Hematopoietic multipotent progenitor cell treated with erythropoietin and hydrocortisone succinate and interleukin-3 and kit ligand, for 17 days (in vitro differentiated cells): ENCODE measurements around the gene BCO2.
"Not testable (repeated sequence)": the region's sequence is repeated elsewhere in the genome, so short reads cannot be mapped to it uniquely, and the experiment has no call there.

Experiments
- DNase-seq: peaks from one replicate; pipeline ENCODE4 v3.0.0-alpha.2; 2015; ENCODE audit warnings: low spot score

The BCO2 gene

GRCh38 chr11:112174789-112175598, at the start of gene BCO2:
Gene BCO2, plus strand, starts transcription at chr11:112175512. Its CDS starts 90 bp downstream, at chr11:112175602.
- peak; percentile 63 for DNase-seq

GRCh38 chr11:112127056-112127455, 48.3 kb upstream of the BCO2 start:
- no peak for DNase-seq

- DNase-seq: no peak
Observed at GRCh38 chr11:112128483-112129121, 46.7 kb upstream of the BCO2 start.

GRCh38 chr11:112129656-112130055, 45.7 kb upstream of the BCO2 start:
- DNase-seq: no peak

GRCh38 chr11:112132737-112133136, 42.6 kb upstream of the BCO2 start:
- no peak for DNase-seq

GRCh38 chr11:112134473-112134872, 40.8 kb upstream of the BCO2 start:
- DNase-seq: no peak

GRCh38 chr11:112143597-112143996, 31.7 kb upstream of the BCO2 start:
- DNase-seq: no peak

- DNase-seq: no peak
Observed at GRCh38 chr11:112150517-112150916, 24.8 kb upstream of the BCO2 start.

- DNase-seq: no peak
Observed at GRCh38 chr11:112156153-112156955, 19.0 kb upstream of the BCO2 start.

GRCh38 chr11:112156956-112157766, 18.2 kb upstream of the BCO2 start:
- no peak for DNase-seq

GRCh38 chr11:112159098-112160065, 15.9 kb upstream of the BCO2 start:
- DNase-seq: no peak

- DNase-seq: no peak
Observed at GRCh38 chr11:112160091-112160848, 15.0 kb upstream of the BCO2 start.

GRCh38 chr11:112161012-112161411, 14.3 kb upstream of the BCO2 start:
- no peak for DNase-seq

- DNase-seq: not testable (repeated sequence)
Observed at GRCh38 chr11:112162200-112162599, 13.1 kb upstream of the BCO2 start.

GRCh38 chr11:112162761-112163546, 12.4 kb upstream of the BCO2 start:
- no peak for DNase-seq

GRCh38 chr11:112163875-112164685, 11.2 kb upstream of the BCO2 start, which contains the start of gene IL18:
Gene IL18, minus strand, starts transcription at chr11:112164094. Its CDS starts 9,041 bp downstream, at chr11:112155053.
- DNase-seq: peak; percentile 18

GRCh38 chr11:112165049-112165448, 10.3 kb upstream of the BCO2 start:
- DNase-seq: no peak

GRCh38 chr11:112166562-112166961, 8.8 kb upstream of the BCO2 start:
- DNase-seq: no peak
